NCI-H2081 (cell line): ENCODE results near the gene MED27.
"Not testable (repeated sequence)": the region's sequence is repeated elsewhere in the genome, so short reads cannot be mapped to it uniquely, and the experiment has no call there.

Experiments
- DNase-seq, 2 experiments: peaks; one replicate each; lab custom pipeline; 2025; lab: John Stamatoyannopoulos, UW

Gene MED27

DNA sequence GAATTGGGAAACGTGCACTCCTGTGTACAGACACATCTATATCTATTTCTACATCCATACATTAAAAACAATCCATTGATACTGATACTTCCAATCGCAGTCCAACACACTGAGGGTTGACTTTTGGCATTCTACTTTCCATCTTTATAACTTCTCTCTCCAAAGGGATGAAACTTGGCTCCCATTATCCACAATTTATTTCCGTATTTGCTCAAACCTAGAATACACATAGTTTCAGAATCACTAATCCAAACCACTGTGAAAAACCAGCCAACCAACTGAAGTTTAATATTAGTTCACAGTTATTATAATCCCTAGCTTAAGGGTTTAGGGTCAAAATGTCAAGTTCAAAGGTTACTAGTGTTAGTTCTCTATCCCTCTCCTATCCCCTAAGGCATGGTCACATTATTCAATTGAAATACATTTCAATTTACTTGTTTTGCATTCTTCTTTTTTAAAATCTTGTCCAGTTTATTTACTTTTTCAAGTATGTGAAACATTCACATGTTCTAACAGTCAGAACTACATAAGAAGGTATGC, 156.5 kb downstream of the MED27 start:
- DNase-seq, result no peak

DNA sequence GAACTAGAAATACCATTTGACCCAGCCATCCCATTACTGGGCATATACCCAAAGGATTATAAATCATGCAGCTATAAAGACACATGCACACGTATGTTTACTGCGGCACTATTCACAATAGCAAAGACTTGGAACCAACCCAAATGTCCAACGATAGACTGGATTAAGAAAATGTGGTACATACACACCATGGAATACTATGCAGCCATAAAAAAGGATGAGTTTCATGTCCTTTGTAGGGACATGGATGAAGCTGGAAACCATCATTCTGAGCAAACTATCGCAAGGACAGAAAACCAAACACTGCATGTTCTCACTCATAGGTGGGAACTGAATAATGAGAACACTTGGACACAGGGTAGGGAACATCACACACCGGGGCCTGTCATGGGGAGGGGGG, 158.0 kb downstream of the MED27 start:
- not testable (repeated sequence) for DNase-seq

DNA sequence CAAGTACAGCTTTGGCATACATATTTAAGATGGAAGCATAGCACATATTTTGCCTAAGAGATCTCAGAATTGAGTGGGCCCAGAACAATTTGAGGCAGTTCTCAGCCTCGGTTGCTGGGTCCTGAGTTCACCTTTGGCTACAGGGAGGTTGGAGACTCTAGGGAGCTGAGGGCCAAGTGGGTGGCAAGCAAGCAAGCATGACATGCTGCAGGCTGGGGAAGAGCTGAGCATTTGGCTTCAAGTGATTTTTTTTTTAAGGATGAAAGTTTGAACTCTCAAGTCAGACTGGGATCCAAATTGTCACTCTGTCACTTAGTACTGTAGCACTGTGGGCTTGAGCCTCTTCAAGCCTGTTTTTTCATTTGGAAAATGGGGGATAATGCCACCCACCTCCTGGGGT, 160.5 kb downstream of the MED27 start:
- no peak for DNase-seq

DNA sequence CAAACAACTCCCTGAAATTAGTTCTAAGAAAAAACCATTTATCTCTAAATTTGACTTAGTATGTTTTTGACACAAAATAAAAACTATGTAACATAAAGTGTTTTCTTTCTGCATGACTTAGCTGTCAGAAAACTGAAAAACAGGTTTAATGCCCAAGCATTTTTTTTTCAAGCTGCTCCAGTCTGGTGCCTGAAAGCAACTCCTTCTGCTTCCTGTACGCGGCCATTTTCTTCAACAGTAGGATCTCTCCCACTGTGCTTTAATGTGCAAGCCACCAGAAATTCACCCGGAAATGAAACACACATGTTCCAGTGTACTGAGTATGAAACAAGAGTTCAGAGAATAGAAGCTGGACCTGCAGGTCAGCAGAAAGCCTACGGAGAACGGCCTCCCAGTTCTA, 161.2 kb downstream of the MED27 start:
- DNase-seq, result peak; percentile 17 to 18

DNA sequence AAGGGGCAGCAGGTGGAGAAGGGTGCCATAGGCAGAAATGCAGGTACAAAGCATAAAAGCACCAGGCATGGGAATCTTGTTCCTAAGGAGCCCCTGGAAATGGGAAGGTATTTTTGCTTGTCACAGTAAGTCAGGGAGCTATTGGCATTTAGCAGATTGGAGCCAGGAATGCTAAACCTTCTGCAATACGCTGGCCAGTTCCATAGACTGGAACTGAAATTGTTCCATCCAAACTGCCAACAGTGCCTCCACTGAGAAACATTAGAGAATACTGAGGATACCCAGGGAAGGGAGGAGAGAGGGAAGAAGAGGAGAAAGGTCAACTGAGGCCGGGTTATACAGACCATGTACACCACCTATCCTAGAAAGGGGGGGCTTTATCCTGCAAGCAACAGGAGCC, 162.7 kb downstream of the MED27 start:
- DNase-seq, result no peak

DNA sequence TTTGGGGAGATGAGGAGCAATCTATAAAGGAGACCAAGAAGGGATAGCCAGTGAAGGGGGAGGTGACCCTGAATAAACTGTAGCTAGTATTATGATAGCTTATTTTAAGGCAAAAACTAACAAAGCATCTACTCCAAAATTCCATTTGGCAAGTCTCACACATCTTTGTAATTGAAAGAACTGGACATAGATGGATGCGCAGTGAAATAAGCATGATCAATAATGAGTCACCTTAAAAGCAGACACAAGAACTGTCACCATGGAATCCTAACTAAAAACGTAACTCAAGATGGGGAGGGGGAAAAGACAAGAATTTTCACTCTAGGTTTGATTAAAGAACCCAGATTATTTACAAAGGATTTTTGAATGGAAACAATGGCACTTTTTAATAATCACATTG, 164.5 kb downstream of the MED27 start:
- DNase-seq, result no peak

DNA sequence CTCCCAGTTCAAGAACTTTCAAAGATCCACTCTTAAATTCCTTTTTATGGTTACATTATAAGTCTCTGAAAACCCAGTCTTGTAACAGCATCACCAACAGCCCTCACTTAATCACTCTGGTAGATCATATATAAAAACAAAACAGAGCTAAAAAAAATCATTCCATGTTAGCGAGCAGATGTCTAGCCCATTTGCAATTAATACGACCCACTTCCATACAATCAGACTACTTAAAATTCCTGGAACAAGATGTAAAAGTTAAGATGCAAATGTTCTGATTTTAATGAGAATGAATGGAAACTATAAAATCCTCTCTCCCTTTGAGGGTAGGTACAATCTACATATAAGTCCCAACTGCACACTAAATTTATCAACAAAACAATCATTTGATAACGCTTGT, 167.0 kb downstream of the MED27 start:
- DNase-seq, result no peak

DNA sequence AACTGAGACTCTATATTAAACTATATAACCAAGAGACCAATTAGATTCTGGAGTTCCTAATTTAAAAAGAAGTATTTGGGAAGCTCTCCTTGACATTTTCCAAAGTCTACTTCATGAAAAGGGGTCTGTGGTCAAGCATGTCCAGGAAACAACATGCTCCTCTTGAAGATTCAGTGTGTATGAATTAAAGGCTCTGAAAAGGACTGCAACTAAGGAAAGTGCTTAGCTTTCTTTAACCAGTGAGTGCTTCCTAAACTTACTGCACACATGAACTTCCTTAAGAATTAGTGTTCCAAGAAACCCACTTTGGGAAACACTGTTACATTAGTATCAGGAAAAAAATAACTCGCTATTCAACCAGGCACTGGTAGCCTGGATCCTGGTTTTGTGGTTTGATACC, 167.6 kb downstream of the MED27 start:
- DNase-seq, result no peak

DNA sequence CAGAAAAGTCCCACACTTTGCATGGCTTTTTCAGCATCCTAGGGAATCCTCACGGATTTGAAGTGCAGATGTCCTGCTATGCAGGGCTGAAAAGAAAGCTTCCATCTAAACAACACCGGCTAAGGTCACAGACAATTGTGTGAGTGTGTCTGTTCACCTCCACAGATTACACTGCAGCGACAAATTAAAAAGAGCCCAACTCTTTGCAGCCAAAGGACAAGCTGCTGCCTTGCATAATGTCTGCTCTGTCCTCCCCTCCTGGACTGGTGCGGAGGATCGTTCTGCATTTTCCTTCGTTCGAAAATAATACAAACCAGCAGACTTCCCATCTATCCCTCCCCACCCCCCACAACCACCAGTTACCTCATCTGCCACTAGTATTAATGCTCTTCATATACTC, 169.1 kb downstream of the MED27 start:
- no peak for DNase-seq

DNA sequence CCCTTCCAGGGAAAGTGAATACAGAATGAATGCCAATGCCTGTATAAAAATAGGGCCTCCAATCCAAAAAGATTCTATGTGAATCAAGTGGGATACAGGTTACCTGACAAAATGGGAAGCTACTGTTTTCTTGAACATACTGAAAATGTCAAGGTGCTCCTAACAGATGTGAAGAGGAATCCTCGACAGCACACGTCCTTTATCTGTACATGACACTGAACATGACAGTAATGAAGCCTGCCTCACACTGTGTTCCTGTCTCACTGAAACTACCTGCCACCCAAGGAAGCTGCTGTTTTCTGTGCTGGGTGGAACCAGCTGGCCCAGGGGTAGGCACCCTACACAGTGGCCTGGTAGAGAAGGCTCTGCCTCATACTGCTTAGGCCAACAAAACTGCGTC, 174.5 kb downstream of the MED27 start:
- DNase-seq, result no peak

DNA sequence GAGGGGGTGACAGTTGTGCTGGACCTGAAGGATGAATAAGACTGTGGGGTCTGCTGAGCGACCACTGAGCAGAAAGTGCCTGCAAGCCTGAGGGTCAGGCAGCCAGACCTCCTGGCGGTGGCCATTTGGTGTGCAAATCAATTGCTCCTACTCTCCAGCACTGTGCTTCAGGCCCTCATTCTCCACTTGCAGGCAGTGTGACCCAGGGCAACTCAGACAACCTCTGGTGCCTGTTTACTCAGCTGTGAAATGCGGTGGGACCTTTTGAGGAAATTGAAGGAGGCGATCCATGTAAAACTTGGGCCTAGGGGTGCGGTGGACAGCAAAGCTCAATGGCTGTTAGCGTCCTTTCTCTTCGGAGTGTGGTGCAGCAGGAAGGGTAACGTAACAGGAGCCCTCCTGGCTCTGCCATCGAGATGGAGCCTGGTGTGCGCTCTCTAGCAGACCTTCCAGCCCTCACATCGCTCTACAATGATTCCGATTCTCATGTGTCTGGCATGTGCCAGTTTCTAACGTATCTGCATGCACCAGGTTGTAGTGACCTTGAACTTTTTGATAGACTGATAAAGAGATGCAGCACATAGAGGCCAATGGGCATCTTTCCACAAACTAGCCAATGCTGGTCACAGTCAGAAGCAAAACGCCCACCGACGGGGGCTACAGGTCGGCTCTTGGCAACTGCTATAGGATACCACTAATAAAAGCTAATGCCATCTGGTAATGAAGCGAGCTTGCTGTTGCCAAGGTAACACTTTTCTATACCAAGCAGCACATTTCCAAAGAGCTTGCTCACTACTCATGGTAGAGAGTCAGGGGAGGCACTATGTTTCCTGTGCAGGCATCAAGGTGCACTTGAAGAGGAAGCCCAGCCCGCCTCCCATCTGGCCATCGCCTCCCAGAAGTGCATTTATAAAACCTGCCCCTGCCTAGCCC, 180.1 kb downstream of the MED27 start:
- DNase-seq, result no peak

DNA sequence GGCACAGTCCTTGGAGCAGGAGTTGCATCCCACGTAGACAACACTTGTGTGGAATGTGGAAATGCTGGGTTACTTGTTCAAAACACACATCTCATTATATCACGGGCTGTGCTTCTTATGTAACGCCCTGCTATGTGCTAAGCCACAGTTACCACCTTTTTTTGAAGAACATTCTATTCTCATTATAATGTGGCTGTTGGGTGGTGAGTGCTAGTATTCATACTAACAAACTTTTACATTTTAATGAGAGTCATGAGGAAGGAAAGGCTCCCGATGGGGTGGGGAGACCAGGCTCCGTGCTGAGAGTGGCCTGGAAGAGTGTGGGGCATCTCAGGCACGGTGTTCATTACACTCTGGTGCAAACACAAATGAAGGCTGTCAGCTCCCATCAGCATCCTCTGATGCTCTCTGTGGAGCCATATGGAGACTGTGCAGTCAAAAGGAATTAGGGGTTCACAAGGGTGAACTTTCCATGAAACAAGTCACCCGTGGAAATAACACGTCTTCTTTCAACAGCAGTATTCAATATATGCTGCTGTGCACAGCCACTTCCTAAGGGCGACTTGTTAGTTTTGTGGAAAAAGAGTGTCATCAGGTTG, 186.7 kb downstream of the MED27 start:
- DNase-seq, result no peak

DNA sequence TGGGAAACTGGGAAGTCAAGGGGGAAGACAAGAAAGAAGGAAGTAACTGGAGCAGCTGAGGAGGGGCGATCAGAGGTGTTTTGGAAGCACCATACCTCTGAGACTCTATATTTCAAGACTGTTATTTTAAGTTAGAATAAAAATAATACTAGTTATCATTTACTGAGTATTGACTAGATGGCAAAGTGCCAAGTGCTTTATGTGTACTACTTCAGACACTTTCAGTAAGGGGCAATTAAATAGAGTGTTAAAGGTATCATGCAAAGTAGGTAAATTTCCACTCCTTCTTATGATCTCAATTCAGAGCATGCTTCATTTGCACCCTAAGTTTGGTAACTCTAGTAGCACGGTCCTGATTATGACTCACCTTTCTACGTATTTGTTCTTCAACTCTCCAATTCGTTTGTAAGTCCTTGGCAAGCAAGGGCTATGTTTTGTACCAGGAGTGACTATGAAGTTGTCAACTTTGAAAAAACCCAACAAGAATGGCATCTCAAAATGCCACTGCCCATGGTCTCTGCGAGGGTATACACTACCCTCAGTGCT, 187.4 kb downstream of the MED27 start:
- DNase-seq, result no peak

DNA sequence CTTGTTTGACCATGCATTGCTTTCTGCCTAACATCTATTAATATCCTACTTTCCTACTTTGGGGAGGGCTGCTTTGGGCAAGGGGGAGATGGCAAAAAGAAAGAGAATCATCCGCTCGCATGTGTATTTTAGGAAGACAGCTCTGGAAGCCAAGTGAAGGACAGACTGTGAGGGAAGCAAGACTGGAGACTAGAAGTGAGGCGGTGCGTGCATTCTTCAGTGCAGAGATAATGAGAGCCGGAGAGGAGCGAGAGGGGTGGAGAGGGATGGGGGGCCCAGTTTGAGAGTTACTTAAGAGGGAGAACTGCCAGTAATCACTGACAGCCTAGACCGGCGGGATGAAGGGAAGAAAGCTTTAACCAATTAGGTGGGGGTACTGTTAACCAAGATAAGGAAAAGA, 188.1 kb downstream of the MED27 start:
- no peak for DNase-seq

DNA sequence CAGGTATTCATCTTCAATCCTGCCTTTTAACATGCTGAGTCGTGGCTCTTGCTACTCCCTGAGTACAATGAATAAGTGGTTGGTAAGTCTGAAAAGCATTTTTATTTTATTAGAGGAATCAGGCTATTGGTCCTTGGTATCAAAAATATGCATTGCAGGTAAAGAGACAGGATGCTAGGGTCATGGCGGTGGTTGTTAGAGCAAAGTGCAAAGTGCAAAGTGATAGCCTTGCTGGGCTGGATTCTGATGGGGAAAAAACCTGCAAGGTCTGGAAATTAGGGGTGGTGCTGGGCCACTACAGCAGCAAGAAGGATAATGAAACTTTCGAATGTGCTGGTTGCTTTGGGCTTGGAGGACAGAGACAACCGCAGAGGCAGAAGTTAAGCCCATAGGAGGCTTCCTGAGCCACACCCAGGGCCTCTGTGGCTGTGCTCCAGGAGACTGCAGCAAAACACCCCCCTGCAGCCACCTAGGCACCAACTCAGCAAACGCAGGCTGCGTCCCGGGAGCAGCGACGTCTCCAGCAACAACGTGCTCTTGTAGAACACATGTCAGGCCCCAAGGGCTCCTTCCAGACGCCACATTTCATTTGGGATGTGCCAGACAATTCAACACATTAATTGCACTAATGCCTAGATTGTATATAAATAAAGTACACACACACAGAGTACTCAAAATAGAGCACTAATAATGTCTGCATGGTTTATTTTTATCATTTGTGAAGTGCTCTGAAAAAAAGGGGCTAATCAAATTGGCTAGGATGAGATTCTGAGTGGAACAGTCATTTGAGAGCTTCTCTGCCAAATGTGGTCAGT, 190.0 kb downstream of the MED27 start:
- no peak for DNase-seq

DNA sequence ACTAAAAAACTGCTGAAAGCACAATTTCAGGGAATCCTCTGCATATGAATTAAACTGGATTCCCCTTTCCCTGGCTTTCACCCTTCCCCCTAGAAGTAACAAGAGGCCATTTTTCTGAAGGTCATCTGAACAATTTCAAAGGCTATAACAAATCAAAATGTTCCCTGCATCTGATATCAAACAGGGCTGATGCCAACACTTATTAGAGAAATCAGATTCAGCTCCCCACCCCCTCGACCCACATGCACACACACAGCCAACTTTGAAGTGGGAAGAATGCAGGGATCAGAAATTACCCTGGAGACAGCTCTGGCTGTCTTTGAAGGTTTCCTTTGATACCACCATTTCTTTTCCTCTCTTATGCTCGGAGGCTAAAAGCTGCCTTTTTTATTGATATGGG, 190.7 kb downstream of the MED27 start:
- DNase-seq, result no peak

DNA sequence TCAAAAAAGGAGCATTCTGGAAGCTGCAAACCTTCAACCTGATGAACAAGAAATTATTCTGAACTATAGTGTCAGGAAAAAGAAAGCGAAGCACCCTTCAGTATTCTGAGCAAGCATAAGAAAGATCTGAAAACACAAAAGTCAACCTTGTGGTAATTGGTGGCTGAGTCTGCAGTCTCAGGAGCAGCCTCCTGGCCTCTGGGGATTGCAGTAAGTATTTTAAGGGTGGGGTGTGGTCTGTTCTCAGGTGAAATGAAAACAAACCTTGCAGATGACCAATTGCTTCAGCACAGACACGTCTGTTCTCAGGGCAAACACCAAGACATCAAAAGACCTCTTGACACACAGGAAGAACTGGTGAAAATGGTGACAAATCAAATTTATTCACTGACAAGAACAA, 192.0 kb downstream of the MED27 start:
- DNase-seq, result no peak

DNA sequence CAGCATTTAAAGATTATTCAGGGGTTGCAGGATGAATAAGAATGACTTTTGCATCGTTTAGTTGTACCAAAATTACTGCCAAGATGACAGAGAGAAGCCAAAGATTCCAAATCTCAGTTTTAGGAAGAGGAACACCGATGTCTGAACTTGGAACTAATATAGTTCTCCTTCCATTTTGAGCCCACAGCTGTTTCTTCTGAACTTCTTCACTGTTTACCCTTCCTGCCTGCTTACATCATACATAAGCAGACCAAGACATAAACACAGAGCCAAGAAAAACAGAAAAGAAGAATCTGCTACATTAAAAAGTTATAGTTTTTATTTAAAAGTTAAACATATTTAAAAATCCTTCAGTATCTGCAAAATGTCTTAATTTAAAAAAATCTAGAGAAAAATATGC, 192.8 kb downstream of the MED27 start:
- DNase-seq, result no peak

DNA sequence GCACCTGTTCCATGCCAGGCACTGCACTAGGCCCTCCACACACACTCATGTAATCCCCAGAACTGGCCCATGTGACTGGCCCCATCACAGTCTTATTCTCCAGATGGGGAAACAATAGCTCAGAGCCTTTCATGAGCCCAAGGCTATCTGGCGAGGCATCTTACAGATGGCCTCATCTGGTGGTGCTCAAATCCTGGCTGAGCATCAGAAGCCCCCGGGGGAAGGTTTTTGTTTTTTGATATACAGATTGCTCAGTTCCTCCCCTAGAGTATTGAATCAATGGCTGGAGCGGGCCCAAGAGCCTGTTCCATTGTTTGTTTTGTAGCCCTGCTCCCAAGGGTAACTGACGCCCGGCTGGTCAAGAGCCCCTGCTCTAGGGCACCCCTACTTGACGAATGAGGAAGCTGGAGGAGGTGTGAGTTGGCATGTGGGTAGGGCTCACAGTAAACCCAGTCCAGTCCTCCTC, 194.5 kb downstream of the MED27 start:
- peak; percentile 58 to 69 for DNase-seq

DNA sequence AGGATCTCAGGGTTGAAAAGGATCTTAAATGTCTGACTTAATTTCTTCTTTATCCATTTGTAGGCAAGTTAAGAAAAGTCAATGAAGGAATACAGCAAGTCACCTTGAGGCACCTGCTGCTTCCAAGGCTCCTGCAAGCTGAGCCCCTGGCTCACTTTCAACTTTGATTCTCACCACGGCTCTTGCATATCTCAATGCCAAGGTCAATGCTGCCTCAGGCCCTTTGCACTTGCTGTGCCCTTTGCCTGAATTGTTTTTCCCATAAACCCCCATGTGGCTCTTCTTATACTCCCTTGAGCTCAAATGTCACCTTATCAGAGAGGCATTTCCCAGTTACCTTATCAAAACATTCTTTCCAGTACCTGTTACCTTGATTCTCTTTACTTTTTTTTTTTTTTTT, 195.4 kb downstream of the MED27 start:
- DNase-seq, result no peak

DNA sequence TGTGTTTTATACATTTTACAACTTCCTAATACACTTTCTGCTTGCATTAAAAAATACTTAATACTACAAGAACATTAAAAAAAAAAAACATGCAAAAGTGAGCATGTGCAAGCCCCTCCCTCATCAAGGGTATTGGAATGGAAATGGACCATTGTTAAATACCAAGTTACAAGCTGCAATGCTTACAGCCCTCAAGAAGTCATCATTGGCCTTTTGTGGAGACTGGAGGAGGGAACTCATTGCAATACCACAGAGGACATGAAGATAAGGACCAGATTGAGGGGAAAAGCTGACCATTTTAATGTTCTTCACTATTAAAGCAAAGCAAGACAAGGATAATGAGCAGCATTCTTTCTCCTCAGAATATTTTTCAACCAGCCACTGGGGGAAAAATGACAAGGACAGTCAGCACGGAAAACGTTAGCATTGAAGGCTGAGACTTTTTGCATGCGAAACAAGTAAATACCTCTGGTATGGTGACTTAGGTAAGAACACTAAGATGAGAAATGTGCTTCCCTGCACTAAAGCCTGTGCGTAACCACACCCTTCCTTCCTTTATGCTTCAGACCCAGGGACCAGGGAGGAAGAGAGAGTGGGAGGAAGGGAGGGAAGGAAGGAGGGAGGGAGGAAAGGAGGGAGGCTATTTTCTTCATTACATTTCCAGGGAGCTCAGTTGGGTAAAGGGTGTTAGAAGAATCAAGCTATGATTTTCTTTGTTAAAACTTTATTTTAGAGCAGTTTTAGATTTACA, 198.7 kb downstream of the MED27 start:
- no peak for DNase-seq
